Epithelial cell of proximal tubule (primary cell): ENCODE data around the gene SH2D2A. TPM values are rescaled to one million over a fixed set of nuclear protein-coding genes. Genes with fewer than 3 reads are reported as not detected.

Experiments
- DNase-seq: peaks from one replicate; pipeline ENCODE4 v3.0.0-alpha.2; 2011; ENCODE audit warnings: low read depth
- H3K4me3 ChIP-seq: 2 replicates; pipeline ENCODE4 v1.5.1; 2011; ENCODE audit warnings: low read depth, mild to moderate bottlenecking, low read length
- total RNA-seq: library from RNA; depleted of rRNA; stranded (reverse); fragments of >200 nt; gene quantifications from 2 replicates; pipeline ENCODE4 v1.2.3, GENCODE V29; 2015
- TF ChIP-seq, protein P1 (sequence below): conservative IDR thresholded peaks from 2 replicates; pipeline ENCODE4 v1.5.1; 2012; ENCODE audit warnings: low read depth, mild to moderate bottlenecking, low read length

SH2D2A gene
- total RNA-seq, 1 donor from 2014 or later = 2.0 TPM

DNA sequence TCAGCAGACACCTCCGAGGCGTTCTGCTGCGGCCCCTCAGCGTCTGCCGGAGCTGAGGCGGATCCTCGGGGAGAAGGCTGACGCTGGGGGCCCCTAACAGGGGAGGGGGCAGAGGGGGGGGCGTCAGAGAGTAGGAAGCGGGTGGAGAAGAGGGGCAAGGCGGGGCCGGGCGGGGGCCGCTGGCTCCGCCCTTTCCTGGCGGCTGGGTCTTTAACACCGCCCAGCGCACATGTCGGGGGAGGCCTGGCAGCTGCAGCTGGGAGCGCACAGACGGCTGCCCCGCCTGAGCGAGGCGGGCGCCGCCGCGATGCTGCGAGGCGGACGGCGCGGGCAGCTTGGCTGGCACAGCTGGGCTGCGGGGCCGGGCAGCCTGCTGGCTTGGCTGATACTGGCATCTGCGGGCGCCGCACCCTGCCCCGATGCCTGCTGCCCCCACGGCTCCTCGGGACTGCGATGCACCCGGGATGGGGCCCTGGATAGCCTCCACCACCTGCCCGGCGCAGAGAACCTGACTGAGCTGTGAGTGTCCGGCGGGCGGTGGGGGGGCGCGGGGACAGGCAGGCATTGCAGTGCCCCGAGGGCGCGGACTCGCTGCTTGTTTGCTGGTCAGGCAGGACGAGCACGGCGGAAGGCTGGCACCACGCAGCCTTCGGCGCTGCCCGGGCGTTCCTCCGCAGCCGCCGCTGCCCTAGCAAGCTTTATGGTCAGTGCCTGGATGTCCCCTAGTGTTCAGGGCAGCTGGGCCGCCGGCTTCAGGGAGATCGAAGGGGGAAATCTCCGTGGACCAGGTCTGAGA is 44.2 kb upstream of the SH2D2A start, which contains the start of gene NTRK1:
Gene NTRK1 (plus strand): TSS at position 238 of the 796 bp plus-strand sequence. CDS start 70 bp downstream, at position 308.
- TF ChIP-seq, protein P1, sequence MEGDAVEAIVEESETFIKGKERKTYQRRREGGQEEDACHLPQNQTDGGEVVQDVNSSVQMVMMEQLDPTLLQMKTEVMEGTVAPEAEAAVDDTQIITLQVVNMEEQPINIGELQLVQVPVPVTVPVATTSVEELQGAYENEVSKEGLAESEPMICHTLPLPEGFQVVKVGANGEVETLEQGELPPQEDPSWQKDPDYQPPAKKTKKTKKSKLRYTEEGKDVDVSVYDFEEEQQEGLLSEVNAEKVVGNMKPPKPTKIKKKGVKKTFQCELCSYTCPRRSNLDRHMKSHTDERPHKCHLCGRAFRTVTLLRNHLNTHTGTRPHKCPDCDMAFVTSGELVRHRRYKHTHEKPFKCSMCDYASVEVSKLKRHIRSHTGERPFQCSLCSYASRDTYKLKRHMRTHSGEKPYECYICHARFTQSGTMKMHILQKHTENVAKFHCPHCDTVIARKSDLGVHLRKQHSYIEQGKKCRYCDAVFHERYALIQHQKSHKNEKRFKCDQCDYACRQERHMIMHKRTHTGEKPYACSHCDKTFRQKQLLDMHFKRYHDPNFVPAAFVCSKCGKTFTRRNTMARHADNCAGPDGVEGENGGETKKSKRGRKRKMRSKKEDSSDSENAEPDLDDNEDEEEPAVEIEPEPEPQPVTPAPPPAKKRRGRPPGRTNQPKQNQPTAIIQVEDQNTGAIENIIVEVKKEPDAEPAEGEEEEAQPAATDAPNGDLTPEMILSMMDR = no peak
- H3K4me3 ChIP-seq = peak within 1 kb of the TSS; percentile 3
- no peak for DNase-seq

DNA sequence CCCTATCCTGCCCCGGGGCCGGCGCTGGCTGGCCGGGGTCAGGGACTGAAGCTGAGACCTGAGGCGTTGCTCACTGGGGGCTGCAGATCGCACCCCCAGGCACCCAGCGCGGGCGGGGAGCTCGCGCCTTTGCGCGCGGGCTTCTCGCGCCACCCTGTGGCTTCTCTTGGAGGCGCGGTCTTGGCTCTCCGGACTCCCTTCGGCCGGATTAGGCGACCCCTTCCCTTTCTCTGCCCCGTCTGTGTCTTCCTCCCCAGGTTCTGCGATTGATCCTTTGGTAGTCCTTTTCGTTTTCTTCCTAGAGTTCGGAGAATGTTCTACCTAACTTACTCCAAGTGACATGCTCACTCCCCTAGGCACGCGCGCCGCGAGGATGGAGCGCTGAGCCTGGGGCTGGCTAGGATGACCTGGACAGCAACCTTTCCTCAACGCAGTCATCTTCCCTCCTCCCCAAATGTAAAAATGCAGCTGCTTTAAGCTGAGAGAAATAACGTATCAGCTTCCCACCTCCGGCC is 43.5 kb upstream of the SH2D2A start:
- TF ChIP-seq, protein P1 = peak; percentile 76

DNA sequence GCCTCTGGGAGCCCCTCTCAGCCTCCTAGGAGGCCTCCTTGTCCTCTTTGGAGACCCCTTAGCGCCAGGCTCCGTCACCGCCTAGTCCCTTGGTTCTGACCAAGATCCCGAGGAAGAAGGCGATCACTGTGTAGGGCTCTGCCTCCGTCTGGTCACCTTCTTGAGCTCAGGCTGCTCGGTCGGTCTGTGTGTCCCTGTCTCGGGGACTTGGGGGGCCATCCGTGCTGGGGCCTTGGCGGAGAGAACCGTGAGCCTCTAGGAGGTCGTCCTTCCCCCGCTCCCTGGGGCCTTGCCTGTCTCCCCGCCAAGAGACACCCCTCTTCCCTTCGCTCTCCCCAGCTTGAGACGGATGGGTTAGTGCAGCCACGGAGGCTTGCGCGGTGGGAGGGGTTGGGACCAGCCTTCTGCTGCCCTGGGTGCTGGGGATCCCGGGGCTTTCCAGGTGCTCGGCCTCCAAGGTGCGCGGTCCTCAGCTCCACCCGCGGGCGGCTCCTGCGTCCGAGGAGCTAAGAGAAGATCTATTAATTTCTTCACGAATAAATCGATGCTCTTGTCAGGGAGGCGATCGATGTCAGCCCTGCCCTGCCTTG is 43.0 kb upstream of the SH2D2A start:
- peak overlapping the region; percentile 3 for H3K4me3 ChIP-seq
- DNase-seq = no peak
- TF ChIP-seq, protein P1 = no peak

More for the DNA sequence above, 43.5 kb upstream of the SH2D2A start:
- no peak for DNase-seq
- H3K4me3 ChIP-seq = peak overlapping the region; percentile 3

DNA sequence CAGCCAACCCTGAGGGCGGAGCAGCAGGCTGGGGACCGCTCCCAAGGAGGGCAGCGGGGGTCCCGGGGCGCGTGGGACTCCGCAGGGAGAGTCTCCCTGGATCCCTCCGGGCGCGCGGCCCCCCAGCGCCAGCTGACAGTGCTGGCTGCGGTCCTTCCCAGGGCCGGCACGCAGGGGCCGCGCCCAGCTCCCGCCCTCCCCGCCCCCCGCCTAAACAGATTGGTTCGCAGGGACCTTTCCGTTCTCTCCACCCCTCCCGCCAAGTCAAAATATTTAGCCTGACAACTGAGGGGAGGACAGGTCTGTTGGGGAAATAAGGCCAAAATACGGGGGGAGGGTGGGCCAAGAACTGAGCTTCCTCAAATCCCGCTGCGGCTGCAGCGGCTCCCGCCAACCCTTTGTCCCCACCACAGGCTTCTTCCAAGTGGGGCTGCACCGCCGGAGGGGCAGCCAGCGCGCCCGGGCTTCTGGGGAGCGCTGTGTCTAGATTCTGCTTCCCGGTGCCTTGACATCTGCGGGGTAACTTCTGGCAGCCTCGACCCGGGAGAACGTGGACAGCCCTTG is 42.4 kb upstream of the SH2D2A start, which contains the start of gene INSRR:
Gene INSRR (minus strand): TSS at position 159 of the 564 bp plus-strand sequence. CDS start 496 bp downstream, outside the sequence.
- no peak for DNase-seq
- peak within 1 kb of the TSS; percentile 3 for H3K4me3 ChIP-seq
- TF ChIP-seq, protein P1 = no peak

DNA sequence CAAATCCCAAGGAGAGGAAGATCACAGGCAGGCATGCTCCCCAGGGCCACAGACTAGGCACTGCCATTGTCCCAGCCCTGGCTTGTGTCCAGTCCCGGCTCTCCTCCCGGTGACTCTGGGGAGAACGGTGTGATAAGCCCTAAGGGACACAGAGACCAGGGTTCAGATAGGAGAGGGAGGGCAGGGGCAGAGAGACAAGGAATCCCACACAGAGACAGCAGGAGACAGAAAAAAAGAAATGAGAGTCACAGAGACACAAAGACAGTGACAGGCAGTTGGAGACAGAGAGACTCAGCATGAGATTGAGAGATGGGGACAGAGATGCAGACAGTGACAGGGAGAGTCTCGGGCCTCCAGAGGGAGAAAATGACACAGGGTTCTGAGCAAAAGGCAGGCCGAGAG is 41.9 kb upstream of the SH2D2A start:
- TF ChIP-seq, protein P1 = no peak
- H3K4me3 ChIP-seq = no peak overlapping the region
- DNase-seq = no peak

DNA sequence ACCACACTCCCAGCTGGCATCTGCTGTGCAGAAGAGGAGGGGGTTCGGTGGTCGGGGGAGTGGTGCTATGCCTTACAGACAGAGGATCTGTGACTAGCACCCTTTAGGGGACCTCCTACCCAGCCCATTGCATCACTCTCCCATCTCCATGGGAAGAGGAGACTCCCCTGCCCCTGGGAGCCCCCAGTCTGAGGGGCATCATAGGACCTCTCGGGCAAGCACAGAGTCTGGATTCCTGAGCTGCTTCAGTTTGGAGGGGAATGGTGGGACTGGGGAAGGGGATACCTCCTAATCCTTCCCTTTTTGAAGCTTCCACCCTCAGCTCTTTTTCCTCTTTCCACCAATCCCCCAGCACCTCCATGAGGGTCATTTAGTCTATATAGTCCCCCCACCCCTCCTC is 40.9 kb upstream of the SH2D2A start:
- TF ChIP-seq, protein P1 = no peak
- no peak for DNase-seq
- H3K4me3 ChIP-seq = no peak overlapping the region
